K562 (cell line): ENCODE measurements around the gene FOXD2. TPM values are rescaled to one million over a fixed set of nuclear protein-coding genes. Genes with fewer than 3 reads are reported as not detected.

Experiments used
- ATAC-seq: fragments of 200-7000 bp; cut with Tn5 transposase; 3 replicates; pipeline ENCODE4 v1.9.1; 2020; ENCODE audit warnings: moderate library complexity
- BruUV-seq: library from RNA; stranded (reverse); fragments of 400-500 nt; replicated peaks from 2 replicates; lab custom pipeline; 2021; lab: Mats Ljungman, UMichigan
- CTCF ChIA-PET: fragments of 300-600 bp; formaldehyde crosslinking; extraction: SDS; loops from one replicate; lab custom pipeline; 2021; ENCODE audit warnings: low intra/inter-chr PET ratio; lab: Yijun Ruan, JAX
- POLR2A ChIA-PET: fragments of 300-600, 350-650 bp; sonication (Branson Sonifier 250); formaldehyde crosslinking; extraction: SDS; loops from one replicate; lab custom pipeline; 2021; ENCODE audit warnings: antibody characterized with exemption, inconsistent platforms; lab: Yijun Ruan, JAX
- DNase-seq, 4 experiments: peaks; one replicate each; pipeline versions ENCODE4 v3.0.0 to v3.0.0-alpha.2; 2011 to 2018; ENCODE audit warnings: low spot score in 3 of 4, mixed read lengths in 3 of 4; ENCODE audit errors: extremely low read depth in 1 of 4
- FAIRE-seq: peaks from 2 replicates; lab custom pipeline; 2011; peaks lifted over from hg19 to GRCh38; lab: Jason Lieb, UNC
- H2AFZ ChIP-seq: 2 replicates; pipeline ENCODE4 v1.6.0; 2011; ENCODE audit warnings: low read depth, low read length, control low read depth, inconsistent platforms
- H3K27ac ChIP-seq: fragments of 200-600 bp; 3 replicates; pipeline ENCODE4 v1.8.0; 2011; ENCODE audit warnings: low read depth, mild to moderate bottlenecking, control low read depth, inconsistent platforms, low read length, moderate library complexity, mixed read lengths; ENCODE audit errors: extremely low read depth
- H3K27me3 ChIP-seq, 2 experiments: fragments of 300-600 bp in 1 of 2; 2 replicates in 1 of 2; 3 replicates in 1 of 2; pipeline versions ENCODE4 v1.6.0 to v1.8.0; 2011; ENCODE audit warnings: inconsistent platforms in 2 of 2, low read length in 2 of 2, mild to moderate bottlenecking in 1 of 2, mixed read lengths in 1 of 2, moderate library complexity in 1 of 2; ENCODE audit not compliant: control insufficient read depth in 2 of 2, insufficient read depth in 2 of 2
- H3K36me3 ChIP-seq: fragments of 300-600 bp; 3 replicates; pipeline ENCODE4 v1.8.0; 2011; ENCODE audit warnings: mild to moderate bottlenecking, low read length, inconsistent platforms; ENCODE audit not compliant: control insufficient read depth, insufficient read depth
- H3K4me1 ChIP-seq, 2 experiments: fragments of 200-600 bp in 1 of 2; replicated peaks in 1 of 2; 2 replicates in 1 of 2; 3 replicates in 1 of 2; pipeline versions ENCODE4 v1.5.1 to v1.8.0; 2011; ENCODE audit warnings: inconsistent platforms in 2 of 2, low read length in 2 of 2, mild to moderate bottlenecking in 1 of 2, mixed read lengths in 1 of 2, moderate library complexity in 1 of 2; ENCODE audit not compliant: control insufficient read depth in 2 of 2, insufficient read depth in 2 of 2
- H3K4me2 ChIP-seq: 2 replicates; pipeline ENCODE4 v1.6.1; 2011; ENCODE audit warnings: low read length, control low read depth, inconsistent platforms, mixed read lengths; ENCODE audit not compliant: insufficient read depth
- H3K4me3 ChIP-seq: fragments of 200-600 bp; sonication (generic), shearing (Covaris generic); 2 replicates; pipeline ENCODE4 v1.5.1; 2016; ENCODE audit warnings: control low read depth, inconsistent platforms
- H3K79me2 ChIP-seq: fragments of 200-600 bp; 3 replicates; pipeline ENCODE4 v1.8.0; 2011; ENCODE audit warnings: low read length, inconsistent platforms; ENCODE audit not compliant: control insufficient read depth, insufficient read depth
- H3K9ac ChIP-seq, 2 experiments: 2 replicates each; pipeline versions ENCODE4 v1.6.0 to v1.6.1; 2011; ENCODE audit warnings: low read depth in 2 of 2, low read length in 2 of 2, control low read depth in 1 of 2, inconsistent platforms in 1 of 2, mild to moderate bottlenecking in 1 of 2, mixed read lengths in 1 of 2; ENCODE audit not compliant: insufficient read depth in 1 of 2
- H3K9me1 ChIP-seq: one replicate; pipeline ENCODE4 v1.6.0; 2011; ENCODE audit warnings: inconsistent platforms, mild to moderate bottlenecking, low read length, moderate library complexity; ENCODE audit not compliant: control insufficient read depth, insufficient read depth
- H3K9me3 ChIP-seq: replicated peaks from 2 replicates; pipeline ENCODE4 v1.5.1; 2011; ENCODE audit warnings: low read depth, low read length, inconsistent platforms; ENCODE audit not compliant: control insufficient read depth, insufficient read depth
- H4K20me1 ChIP-seq: replicated peaks from 2 replicates; pipeline ENCODE4 v1.6.1; 2011; ENCODE audit warnings: low read length, inconsistent platforms, mixed read lengths; ENCODE audit not compliant: control insufficient read depth, insufficient read depth
- CLOCK ChIP-seq: fragments of 250-450 bp; sonication (Bioruptor Pico); IDR thresholded peaks from 2 replicates; pipeline ENCODE4 v1.4.0; 2020; ENCODE audit warnings: mild to moderate bottlenecking, moderate library complexity, borderline replicate concordance
- E2F5 ChIP-seq: sonication (generic); formaldehyde crosslinking; IDR thresholded peaks from 2 replicates; pipeline ENCODE4 v1.8.0; 2022; ENCODE audit warnings: mild to moderate bottlenecking, missing genetic modification reagents
- HINFP ChIP-seq: fragments of 450-650 bp; conservative IDR thresholded peaks from 2 replicates; pipeline ENCODE4 v1.6.1; 2016; ENCODE audit warnings: missing genetic modification characterization, low read depth, mild to moderate bottlenecking, control low read depth, missing compliant biosample characterization
- HLTF ChIP-seq: fragments of 450-650 bp; IDR thresholded peaks from 2 replicates; pipeline ENCODE4 v1.6.1; 2016
- MIER1 ChIP-seq: fragments of 450-650 bp; IDR thresholded peaks from 2 replicates; pipeline ENCODE4 v1.6.1; 2016; ENCODE audit warnings: antibody characterized with exemption, mild to moderate bottlenecking, low read depth
- NR2C2 ChIP-seq, 2 experiments: fragments of 200-800 bp in 1 of 2; sonication (Bioruptor generic) in 1 of 2; sonication (generic) in 1 of 2; formaldehyde crosslinking in 1 of 2; IDR thresholded peaks; 2 replicates each; pipeline versions ENCODE4 v1.6.1 to v1.8.0; 2016 to 2022; ENCODE audit warnings: mild to moderate bottlenecking in 1 of 2, missing compliant biosample characterization in 1 of 2, missing genetic modification characterization in 1 of 2, missing genetic modification reagents in 1 of 2
- NUFIP1 ChIP-seq: fragments of 450-650 bp; IDR thresholded peaks from 2 replicates; pipeline ENCODE4 v1.6.1; 2018; ENCODE audit not compliant: partially characterized antibody
- PBX2 ChIP-seq, 2 experiments: IDR thresholded peaks in 1 of 2; conservative IDR thresholded peaks in 1 of 2; 2 replicates each; pipeline ENCODE4 v1.6.1; 2016; ENCODE audit warnings: low read depth in 2 of 2, mild to moderate bottlenecking in 1 of 2, missing compliant biosample characterization in 1 of 2, missing genetic modification characterization in 1 of 2, moderate library complexity in 1 of 2
- PHTF2 ChIP-seq: fragments of 250-450 bp; sonication (Bioruptor Pico); IDR thresholded peaks from 2 replicates; pipeline ENCODE4 v1.5.0; 2021; ENCODE audit warnings: mild to moderate bottlenecking
- RFX5 ChIP-seq: IDR thresholded peaks from 2 replicates; pipeline ENCODE4 v1.6.1; 2011; ENCODE audit warnings: low read depth, mild to moderate bottlenecking, improper control_type of control experiment, low read length
- STAT5A ChIP-seq: IDR thresholded peaks from 2 replicates; pipeline ENCODE4 v1.6.1; 2012; ENCODE audit warnings: low read length, inconsistent platforms, borderline replicate concordance
- ZNF239 ChIP-seq: fragments of 250-450 bp; sonication (Bioruptor Pico); IDR thresholded peaks from 2 replicates; pipeline ENCODE4 v1.4.0; 2020; ENCODE audit warnings: mild to moderate bottlenecking
- ZNF766 ChIP-seq: fragments of 200-800 bp; sonication (Bioruptor generic); conservative IDR thresholded peaks from 2 replicates; pipeline ENCODE4 v1.6.1; 2016; ENCODE audit warnings: missing genetic modification characterization, missing compliant biosample characterization
- WGBS: fragments of 100-300 bp; shearing (Covaris generic); methylation state at CpG from one replicate; pipeline ENCODE4 v1.1.6; 2016; ENCODE audit warnings: low coverage, mixed read lengths; ENCODE audit not compliant: insufficient coverage; ENCODE audit errors: missing lambda C conversion rate; 5-methylcytosine and 5-hydroxymethylcytosine counted together
- in situ Hi-C: fragments of 300-500 bp; cut with MboI; formaldehyde crosslinking; loops from 4 replicates; pipeline ENCODE4 v1.15.0; 2018; ENCODE audit warnings: inconsistent platforms, mixed read lengths
- intact Hi-C: fragments of 100-400 bp; cut with micrococcal nuclease; formaldehyde crosslinking; loops from 2 replicates; pipeline ENCODE4 v1.14.2; 2022
- polyA plus RNA-seq, 8 experiments: library from polyadenylated mRNA; depleted of rRNA in 4 of 8; stranded (reverse) in 5 of 8; unstranded in 3 of 8; fragments of >200 nt; fragmentation: Nextera tagmentation in 2 of 8; fragmentation: Illumina TruSeq in 1 of 8; extraction: Ambion mirVana in 2 of 8; extraction: Trizol in 1 of 8; gene quantifications; 2 replicates each; pipeline versions ENCODE4 v1.2.1 to v1.2.3, GENCODE V29; 2011 to 2014; ENCODE audit warnings: inconsistent platforms in 1 of 8, missing spikeins in 1 of 8
- total RNA-seq, 7 experiments: library from RNA; depleted of rRNA in 6 of 7; stranded (reverse); fragments of >200 nt in 6 of 7; fragmentation: Illumina TruSeq in 2 of 7; extraction: Trizol in 2 of 7; gene quantifications; 2 replicates each; pipeline versions ENCODE4 v1.2.1 to v1.2.3, GENCODE V29; 2011 to 2021; ENCODE audit warnings: low replicate concordance in 1 of 7

Gene FOXD2
- total and polyA plus RNA-seq, 9 of the 15 experiments (the other 6 are each of a cell fraction or from before 2014, with no cell fraction given), result 0.06 to 1.2 (median 0.22) TPM

GRCh38 chr1:47399846-47400155, 38.0 kb upstream of the FOXD2 start (continued):
- TF ChIP-seq CLOCK (CRISPR knock-in tag) (no peak), STAT5A (no peak), MIER1 (no peak), NUFIP1 (no peak), RFX5 (no peak)

- Histone ChIP-seq H3K4me1 (no peaks in the 10 kb centered on the region), H3K27ac (no peak overlapping the region), H3K4me2 (no peak overlapping the region), H2AFZ (no peak overlapping the region), H3K9ac (no peak overlapping the region), H4K20me1 (no peaks in the 10 kb centered on the region), H3K79me2 (no peaks in the 10 kb centered on the region), H3K9me3 (no peaks in the 10 kb centered on the region), H3K27me3 (peaks cover 47 to 68% of the 10 kb centered on the region in 2 experiments), H3K4me3 (no peak overlapping the region), H3K9me1 (no peaks in the 10 kb centered on the region), H3K36me3 (no peaks in the 10 kb centered on the region)
- BruUV-seq, result no TSS peak
- ATAC-seq (no peak), DNase-seq (no peak), FAIRE-seq (no peak)
- in situ Hi-C loops (no loop called here), intact Hi-C loops (no loop called here)
- ChIA-PET POLR2A (interaction anchor here (1.0 kb wide), 1 partner anchor 9 kb away, joined by 4 read pairs; no protein-coding TSS in a partner anchor), CTCF (no interaction called here)
- WGBS, result 0% methylated on average over 4 of the region's 4 CpGs
- TF ChIP-seq NR2C2 (CRISPR knock-in tag; IDR thresholded peaks at IDR 0.05), result no peak
- no peak for TF ChIP-seq NR2C2 (tag; IDR thresholded peaks at IDR 0.05)
- TF ChIP-seq HINFP (tag), result no peak
- TF ChIP-seq HLTF, result no peak
- no peak for TF ChIP-seq ZNF239
- no peak for TF ChIP-seq PBX2 (CRISPR knock-in tag; IDR thresholded peaks at IDR 0.05; ENCODE audit: low read depth)
- no peak for TF ChIP-seq PBX2 (tag; conservative IDR thresholded peaks at IDR 0.05; ENCODE audit: low read depth)
- TF ChIP-seq E2F5 (CRISPR knock-in tag), result no peak
- TF ChIP-seq ZNF766 (CRISPR knock-in tag), result no peak
- TF ChIP-seq PHTF2 (CRISPR knock-in tag), result no peak
These were observed 36.1 kb upstream of the FOXD2 start for GRCh38 chr1:47401761-47402160.
